MV-4-11 (cell line): ENCODE results near the gene RAB1B.

Source experiments
- DNase-seq: peaks from one replicate; lab custom pipeline; 2025; lab: John Stamatoyannopoulos, UW

RAB1B gene

GRCh38 chr11:66323684-66324083, 55.2 kb downstream of the RAB1B start:
- DNase-seq: no peak

GRCh38 chr11:66324664-66325063, 56.2 kb downstream of the RAB1B start:
- no peak for DNase-seq

- DNase-seq: peak; percentile 54
Observed at GRCh38 chr11:66325263-66325671, 56.8 kb downstream of the RAB1B start.

- no peak for DNase-seq
Observed at GRCh38 chr11:66326261-66327111, 58.0 kb downstream of the RAB1B start.
